Stimulated activated CD4-positive, alpha-beta T cell treated with anti-CD3 and anti-CD28 coated beads, Interleukin-1b, Interleukin-23, amount 100 ng/mL, for 4 hours (primary cell): Measurements from ENCODE around the gene ERBB2.
"Not testable (repeated sequence)": the region's sequence is repeated elsewhere in the genome, so short reads cannot be mapped to it uniquely, and the experiment has no call there.

Experiments
- DNase-seq, 2 donors: peaks; one replicate each; pipeline ENCODE4 v3.0.0-alpha.2; 2020; ENCODE audit warnings: low read depth in 2 of 2

Gene ERBB2

DNA sequence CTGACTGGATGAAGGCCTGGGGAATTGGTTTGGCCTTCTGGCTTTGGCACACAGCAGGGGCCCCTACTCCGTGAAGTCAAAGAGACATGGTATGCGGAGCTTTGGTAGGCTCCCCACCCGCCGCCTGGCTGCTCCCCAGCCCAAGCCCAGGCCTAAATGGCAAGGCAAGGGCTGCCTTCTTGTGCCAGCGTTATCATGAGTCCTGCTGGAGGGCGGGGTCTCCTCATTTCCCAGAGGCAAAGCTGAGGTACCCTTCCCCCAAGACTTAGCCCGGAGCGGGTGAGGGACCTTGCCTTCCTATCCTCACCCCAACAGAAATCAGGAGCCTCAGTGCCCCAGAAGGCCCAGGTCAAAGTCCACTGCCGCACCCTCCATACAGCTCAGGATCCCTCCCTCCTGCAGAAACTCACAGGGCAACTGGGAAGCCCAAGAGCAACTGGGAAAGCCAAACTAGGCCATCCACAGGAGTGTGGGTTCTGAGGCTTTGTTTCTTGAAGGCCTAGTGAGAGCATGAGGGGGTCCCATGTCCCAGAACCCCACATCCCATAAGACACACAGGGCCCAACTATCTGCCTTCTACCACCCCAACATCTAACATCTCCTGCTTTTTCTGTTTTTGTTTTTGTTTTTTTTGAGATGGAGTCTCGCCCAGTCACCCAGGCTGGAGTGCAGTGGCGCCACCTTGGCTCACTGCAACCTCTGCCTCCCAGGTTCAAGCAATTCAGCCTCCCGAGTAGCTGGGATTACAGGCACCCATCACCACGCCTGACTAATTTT lies 21.3 kb upstream of the ERBB2 start:
- DNase-seq = no peak

GRCh38 chr17:39679521-39680192 lies 20.2 kb upstream of the ERBB2 start:
- peak in 1 of 2 donors; percentile 15 for DNase-seq

DNA sequence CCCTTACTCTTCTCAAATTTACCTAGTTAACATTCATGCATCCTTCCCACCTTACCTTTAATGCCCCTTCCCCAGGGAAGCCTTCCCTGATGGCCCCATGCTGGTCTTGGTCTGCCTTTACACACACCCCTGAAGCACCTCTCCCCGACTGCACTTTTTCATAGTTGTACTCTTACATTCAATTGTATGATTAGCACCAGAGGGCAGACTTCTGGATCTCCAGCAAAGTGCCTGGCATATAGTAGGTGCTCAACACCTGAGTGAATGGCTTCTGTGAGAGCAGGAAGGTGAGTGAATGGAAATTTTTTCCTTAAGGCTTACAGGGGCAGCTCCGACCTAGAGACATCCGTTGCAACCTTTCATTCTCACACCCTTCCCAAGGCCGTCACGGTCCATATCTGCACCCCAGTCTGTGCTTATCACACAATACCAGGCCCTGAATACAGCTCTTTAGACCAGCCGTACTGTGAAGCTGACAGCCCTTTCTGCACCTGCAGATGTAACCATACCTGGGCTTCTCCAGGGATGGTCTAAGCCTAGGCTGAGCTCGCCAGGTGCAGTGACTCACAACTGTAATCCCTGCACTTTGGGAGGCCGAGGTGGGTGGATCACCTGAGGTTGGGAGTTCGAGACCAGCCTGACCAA lies 16.4 kb upstream of the ERBB2 start:
- no peak for DNase-seq

- no peak for DNase-seq
Measured at GRCh38 chr17:39684369-39685192, 15.3 kb upstream of the ERBB2 start.

DNA sequence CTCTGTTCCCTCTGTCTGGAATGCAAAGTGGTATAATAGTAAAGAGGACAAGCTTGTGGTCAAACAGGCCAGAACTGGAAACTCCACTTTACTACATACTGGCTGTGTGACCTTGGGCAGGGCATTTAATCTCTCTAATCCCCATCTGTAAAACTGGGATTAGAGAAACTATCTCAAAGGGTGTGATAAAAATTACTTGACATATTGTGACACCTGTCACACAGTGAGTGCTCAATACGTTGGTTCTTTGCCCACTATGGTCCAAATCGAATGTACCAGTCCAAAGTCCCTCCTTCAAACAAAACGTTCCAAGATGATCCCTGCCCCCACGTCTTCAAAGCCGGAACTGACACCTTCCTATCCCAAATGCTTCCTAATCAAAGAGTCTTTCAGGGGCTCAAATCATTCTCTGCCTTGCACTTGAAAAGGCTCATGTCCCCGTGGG lies 12.7 kb upstream of the ERBB2 start:
- no peak for DNase-seq

DNA sequence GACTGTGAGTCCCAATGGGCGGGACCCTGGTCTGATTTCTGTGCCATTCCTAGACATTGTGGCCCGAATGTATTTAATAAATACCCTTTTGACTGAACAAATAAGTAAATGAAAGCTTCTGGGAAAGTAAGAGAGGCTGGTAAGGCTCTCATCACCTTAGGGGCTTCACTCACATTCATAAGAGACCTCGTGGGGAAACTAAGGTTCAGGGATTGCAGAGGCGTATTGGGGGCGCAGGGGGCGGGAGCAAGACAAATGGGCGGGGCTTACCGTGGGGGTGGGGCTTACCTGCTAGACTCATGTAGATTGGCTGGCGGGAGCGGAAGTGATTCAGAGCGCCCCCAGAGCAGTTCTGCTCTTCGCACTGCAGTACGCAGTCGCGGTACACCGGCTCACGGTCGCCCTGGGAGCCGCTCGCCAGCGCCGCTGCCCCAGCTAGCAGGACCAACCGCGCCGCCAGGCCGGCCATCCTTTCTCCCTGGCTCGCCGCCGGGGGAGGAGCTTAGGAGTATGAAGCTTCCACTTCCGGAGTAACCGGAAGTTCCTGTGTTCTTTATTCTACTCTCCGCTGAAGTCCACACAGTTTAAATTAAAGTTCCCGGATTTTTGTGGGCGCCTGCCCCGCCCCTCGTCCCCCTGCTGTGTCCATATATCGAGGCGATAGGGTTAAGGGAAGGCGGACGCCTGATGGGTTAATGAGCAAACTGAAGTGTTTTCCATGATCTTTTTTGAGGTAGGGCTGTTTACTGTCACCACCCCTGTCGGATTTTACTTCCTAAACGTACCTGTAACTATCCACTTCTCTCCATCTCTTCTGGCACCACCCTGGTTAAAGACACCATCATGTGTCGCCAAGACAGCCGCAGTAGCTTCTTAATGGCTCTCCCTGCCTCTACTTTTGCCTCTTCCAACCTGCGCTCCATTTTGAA lies 12.1 kb upstream of the ERBB2 start, which contains the start of gene PGAP3:
TSS of gene PGAP3 (minus strand) at position 512 of the 929 bp plus-strand sequence. CDS start at position 469, 43 bp downstream.
- peak; percentile 71 to 85 for DNase-seq

- no peak for DNase-seq
Measured at GRCh38 chr17:39688475-39688835, 11.4 kb upstream of the ERBB2 start.

DNA sequence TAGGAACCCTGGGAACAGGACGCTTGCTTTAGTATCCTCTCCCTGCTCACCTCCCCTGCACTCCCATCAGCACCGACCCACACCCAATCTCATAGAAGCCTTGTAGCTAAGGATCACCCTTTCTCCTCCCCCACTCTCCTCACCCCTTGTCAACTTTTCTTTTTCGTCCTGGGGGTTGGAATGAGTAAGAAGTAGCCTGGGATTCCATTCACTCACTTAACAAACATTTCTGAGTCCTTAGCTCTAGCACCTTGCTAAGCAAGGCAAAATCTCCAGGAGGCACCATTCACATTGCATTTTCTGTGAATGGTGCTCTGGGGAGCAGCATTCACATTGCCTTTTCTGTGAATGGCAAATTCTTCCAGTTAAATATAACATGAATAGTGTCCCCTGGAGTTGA lies 10.9 kb upstream of the ERBB2 start:
- no peak for DNase-seq

DNA sequence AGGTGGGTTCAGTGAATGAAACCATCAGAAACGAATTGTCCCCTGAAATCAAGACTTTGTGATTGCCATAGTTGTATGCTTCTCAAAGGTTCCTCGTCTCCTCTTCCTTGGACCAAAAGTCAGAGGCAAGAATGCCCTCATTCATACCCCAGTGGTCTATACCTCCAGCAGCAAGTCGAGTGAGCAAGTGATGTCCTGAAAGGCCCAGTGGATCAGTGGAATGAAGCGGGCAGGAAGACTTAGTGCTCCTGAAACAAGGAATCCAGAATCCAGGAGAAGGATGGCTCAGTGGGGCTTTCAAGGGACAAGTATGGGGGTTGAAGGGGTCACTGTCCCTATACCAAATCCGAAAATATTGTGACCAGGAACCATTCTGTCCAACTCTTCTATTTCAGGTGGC lies 5.3 kb upstream of the ERBB2 start:
- no peak for DNase-seq

- no peak for DNase-seq
Measured at GRCh38 chr17:39695089-39695474, 4.8 kb upstream of the ERBB2 start.

GRCh38 chr17:39696731-39697130 lies 3.1 kb upstream of the ERBB2 start:
- no peak for DNase-seq

GRCh38 chr17:39697961-39698360 lies 1.9 kb upstream of the ERBB2 start:
- no peak for DNase-seq

GRCh38 chr17:39699157-39699817 lies 577 bp upstream of the ERBB2 start:
- not testable (repeated sequence) for DNase-seq

- DNase-seq = no peak
Measured at GRCh38 chr17:39700148-39700987, 504 bp downstream of the ERBB2 start.

DNA sequence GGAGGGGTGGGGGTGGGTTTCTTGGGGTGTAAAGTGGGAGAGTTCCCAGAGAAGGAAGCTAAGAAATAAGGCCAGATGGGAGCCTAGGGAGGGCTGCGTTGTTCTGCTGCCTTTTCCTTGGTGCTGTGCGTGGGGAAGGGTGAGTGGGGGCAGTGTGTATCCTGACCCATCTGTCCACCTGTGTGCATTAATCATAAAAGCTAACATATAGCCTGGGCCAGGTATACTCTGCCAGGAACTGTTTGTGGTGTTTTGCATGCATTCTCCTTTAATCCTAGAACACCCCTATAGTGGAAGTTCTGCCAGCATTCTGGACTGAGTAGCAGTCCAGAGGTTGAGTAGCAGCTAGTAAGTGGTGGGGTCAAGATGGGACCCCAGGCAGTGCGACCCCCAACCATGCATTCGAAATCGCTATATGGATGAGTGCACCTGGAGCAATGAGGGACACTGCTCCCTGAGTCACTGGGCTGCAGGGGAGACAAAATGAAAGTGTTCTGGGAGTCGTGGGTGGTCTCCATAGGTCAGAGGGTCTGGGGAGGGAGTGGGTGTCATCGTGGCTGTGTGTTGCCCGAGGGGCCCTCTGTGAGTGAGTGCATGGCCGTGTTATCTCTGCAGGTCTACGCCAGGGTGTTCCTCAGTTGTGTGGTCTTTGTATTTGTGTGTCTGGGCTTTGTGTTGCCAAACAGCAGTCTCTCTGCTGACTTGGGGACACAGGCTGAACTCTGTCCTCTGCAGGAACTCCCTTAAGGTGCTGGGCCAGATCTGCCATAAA lies 1.3 kb downstream of the ERBB2 start:
- no peak for DNase-seq

- no peak for DNase-seq
Measured at GRCh38 chr17:39701784-39702422, 2.0 kb downstream of the ERBB2 start.

GRCh38 chr17:39702901-39703893 lies 3.3 kb downstream of the ERBB2 start:
- no peak for DNase-seq
